SK-N-SH treated with all-trans-retinoic acid at 6 μM for 48 hours (cell line): Measurements from ENCODE around the gene CTNNA3.

Experiments
- ATAC-seq: fragments of 200-7000 bp; cut with Tn5 transposase; 3 replicates; pipeline ENCODE4 v1.9.1; 2020; ENCODE audit warnings: mild to moderate bottlenecking, moderate library complexity
- ARNTL ChIP-seq: fragments of 450-650 bp; formaldehyde crosslinking; IDR thresholded peaks from 2 replicates; pipeline ENCODE4 v1.5.0; 2020; ENCODE audit warnings: low read depth, mild to moderate bottlenecking, moderate library complexity, borderline replicate concordance
- BACH2 ChIP-seq: fragments of 250-450 bp; sonication (Bioruptor Pico); IDR thresholded peaks from 2 replicates; pipeline ENCODE4 v1.9.0; 2021; ENCODE audit warnings: mild to moderate bottlenecking, borderline replicate concordance
- CSDC2 ChIP-seq: fragments of 250-450 bp; sonication (Bioruptor Pico); IDR thresholded peaks from 2 replicates; pipeline ENCODE4 v1.5.0; 2020; ENCODE audit warnings: mild to moderate bottlenecking, moderate library complexity
- CSRNP3 ChIP-seq: fragments of 250-450 bp; sonication (Bioruptor Pico); IDR thresholded peaks from 2 replicates; pipeline ENCODE4 v1.5.1; 2021; ENCODE audit warnings: mild to moderate bottlenecking, moderate library complexity
- ESRRG ChIP-seq: fragments of 250-450 bp; sonication (Bioruptor Pico); IDR thresholded peaks from 2 replicates; pipeline ENCODE4 v1.6.1; 2021; ENCODE audit warnings: mild to moderate bottlenecking
- GLIS3 ChIP-seq: fragments of 250-450 bp; sonication (Bioruptor Pico); IDR thresholded peaks from 2 replicates; pipeline ENCODE4 v1.5.0; 2020; ENCODE audit warnings: mild to moderate bottlenecking, moderate library complexity
- ISL1 ChIP-seq: fragments of 250-450 bp; sonication (Bioruptor Pico); IDR thresholded peaks from 2 replicates; pipeline ENCODE4 v2.1.2; 2022; ENCODE audit warnings: mild to moderate bottlenecking, moderate library complexity
- OSR1 ChIP-seq: fragments of 250-450 bp; sonication (Bioruptor Pico); IDR thresholded peaks from 2 replicates; pipeline ENCODE4 v1.8.0; 2022; ENCODE audit warnings: moderate library complexity, mild to moderate bottlenecking, inconsistent platforms
- PATZ1 ChIP-seq: fragments of 250-450 bp; sonication (Bioruptor Pico); IDR thresholded peaks from 2 replicates; pipeline ENCODE4 v1.8.0; 2020; ENCODE audit warnings: mild to moderate bottlenecking, moderate library complexity, borderline replicate concordance
- POU6F1 ChIP-seq: fragments of 250-450 bp; sonication (Bioruptor Pico); IDR thresholded peaks from 2 replicates; pipeline ENCODE4 v1.8.0; 2021; ENCODE audit warnings: low read depth, mild to moderate bottlenecking, moderate library complexity, borderline replicate concordance
- RARB ChIP-seq: fragments of 250-450 bp; sonication (Bioruptor Pico); IDR thresholded peaks from 2 replicates; pipeline ENCODE4 v1.8.0; 2021; ENCODE audit warnings: mild to moderate bottlenecking, moderate library complexity
- SNAI2 ChIP-seq: fragments of 250-450 bp; sonication (Bioruptor Pico); IDR thresholded peaks from 2 replicates; pipeline ENCODE4 v1.5.0; 2020; ENCODE audit warnings: mild to moderate bottlenecking, moderate library complexity
- TOX ChIP-seq: fragments of 250-450 bp; sonication (Bioruptor Pico); IDR thresholded peaks from 2 replicates; pipeline ENCODE4 v1.8.0; 2021; ENCODE audit warnings: mild to moderate bottlenecking, moderate library complexity, borderline replicate concordance
- TSHZ2 ChIP-seq: fragments of 250-450 bp; sonication (Bioruptor Pico); IDR thresholded peaks from 2 replicates; pipeline ENCODE4 v1.5.0; 2020; ENCODE audit warnings: mild to moderate bottlenecking, moderate library complexity
- ZC3H10 ChIP-seq: fragments of 250-450 bp; sonication (Bioruptor Pico); IDR thresholded peaks from 2 replicates; pipeline ENCODE4 v1.5.1; 2021; ENCODE audit warnings: mild to moderate bottlenecking, moderate library complexity
- ZFP3 ChIP-seq: fragments of 250-450 bp; sonication (Bioruptor Pico); IDR thresholded peaks from 2 replicates; pipeline ENCODE4 v1.5.0; 2020; ENCODE audit warnings: mild to moderate bottlenecking, moderate library complexity
- ZFP30 ChIP-seq: fragments of 450-650 bp; formaldehyde crosslinking; IDR thresholded peaks from 2 replicates; pipeline ENCODE4 v1.5.0; 2022; ENCODE audit warnings: mild to moderate bottlenecking, moderate library complexity
- ZNF70 ChIP-seq: fragments of 450-650 bp; formaldehyde crosslinking; IDR thresholded peaks from 2 replicates; pipeline ENCODE4 v1.5.0; 2020; ENCODE audit warnings: mild to moderate bottlenecking, moderate library complexity
- ZNF8 ChIP-seq: fragments of 450-650 bp; formaldehyde crosslinking; IDR thresholded peaks from 2 replicates; pipeline ENCODE4 v1.5.0; 2020; ENCODE audit warnings: mild to moderate bottlenecking, moderate library complexity

Gene CTNNA3

GRCh38 chr10:66629996-66630395 lies 1066.0 kb downstream of the CTNNA3 start (continued):
- TF ChIP-seq ARNTL (no peak), ZFP3 (CRISPR knock-in tag) (no peak), TOX (CRISPR knock-in tag) (no peak), GLIS3 (CRISPR knock-in tag) (no peak)

GRCh38 chr10:66627156-66627555 lies 1068.8 kb downstream of the CTNNA3 start:
- TF ChIP-seq PATZ1 (CRISPR knock-in tag): no peak
- TF ChIP-seq BACH2 (CRISPR knock-in tag): no peak
- no peak for TF ChIP-seq ZC3H10 (CRISPR knock-in tag)
- TF ChIP-seq ZNF70 (CRISPR knock-in tag): no peak
- no peak for TF ChIP-seq RARB (CRISPR knock-in tag)
- TF ChIP-seq GLIS3 (CRISPR knock-in tag): no peak
- no peak for TF ChIP-seq ZNF8 (CRISPR knock-in tag)
- TF ChIP-seq, all 23 proteins: peak for 0
- peak; percentile 92 for ATAC-seq

- no peak for TF ChIP-seq ESRRG (CRISPR knock-in tag)
- no peak for TF ChIP-seq CSRNP3
- TF ChIP-seq TSHZ2 (CRISPR knock-in tag): no peak
- no peak for TF ChIP-seq ISL1
- TF ChIP-seq PATZ1 (CRISPR knock-in tag): no peak
- TF ChIP-seq POU6F1: no peak
- TF ChIP-seq RARB (CRISPR knock-in tag): no peak
- TF ChIP-seq CSDC2 (CRISPR knock-in tag): no peak
- TF ChIP-seq ZFP3 (CRISPR knock-in tag): no peak
- no peak for TF ChIP-seq ZC3H10 (CRISPR knock-in tag)
- TF ChIP-seq SNAI2 (CRISPR knock-in tag): no peak
- no peak for ATAC-seq
These were observed 1070.0 kb downstream of the CTNNA3 start for GRCh38 chr10:66625709-66626590.

- ATAC-seq: no peak
- TF ChIP-seq ISL1 (no peak), BACH2 (CRISPR knock-in tag) (no peak), RARB (CRISPR knock-in tag) (no peak), ZC3H10 (CRISPR knock-in tag) (no peak), ZFP30 (CRISPR knock-in tag) (no peak), CSDC2 (CRISPR knock-in tag) (no peak), CSRNP3 (no peak), TSHZ2 (CRISPR knock-in tag) (no peak), OSR1 (CRISPR knock-in tag) (no peak), SNAI2 (CRISPR knock-in tag) (no peak)
These were observed 1073.9 kb downstream of the CTNNA3 start for GRCh38 chr10:66622050-66622449.
